Vagina (tissue), 2 donors: Measurements from ENCODE around the gene LRRFIP1. TPM values are rescaled to one million over a fixed set of nuclear protein-coding genes. Genes with fewer than 3 reads are reported as not detected.
"Not testable (repeated sequence)": the region's sequence is repeated elsewhere in the genome, so short reads cannot be mapped to it uniquely, and the experiment has no call there.

ENCODE experiments used
- DNase-seq, 2 donors: peaks; one replicate each; pipeline ENCODE4 v3.0.0-alpha.2; 2017; ENCODE audit errors: extremely low spot score in 2 of 2
- H3K27ac ChIP-seq: fragments of 200-600 bp; sonication (generic); one replicate; pipeline ENCODE4 v1.5.1; 2019
- H3K27me3 ChIP-seq: fragments of 200-600 bp; sonication (generic); one replicate; pipeline ENCODE4 v1.5.1; 2019
- H3K36me3 ChIP-seq, 2 donors: fragments of 200-600 bp; sonication (generic); one replicate each; pipeline ENCODE4 v1.5.1; 2017 to 2019
- H3K4me1 ChIP-seq: fragments of 200-600 bp; sonication (generic); one replicate; pipeline ENCODE4 v1.5.1; 2019
- H3K4me3 ChIP-seq, 2 donors: fragments of 200-600 bp; sonication (generic); 1 replicate in 1 of 2; 2 replicates in 1 of 2; pipeline ENCODE4 v1.5.1; 2016 to 2019
- H3K9me3 ChIP-seq: fragments of 200-600 bp; sonication (generic); one replicate; pipeline ENCODE4 v1.5.1; 2019
- CTCF ChIP-seq, 3 experiments: fragments of 450-650 bp in 2 of 3; fragments of 200-600 bp in 1 of 3; sonication (generic) in 1 of 3; IDR thresholded peaks; one replicate each; pipeline ENCODE4 v1.5.1; 2017 to 2019; ENCODE audit warnings: antibody characterized with exemption in 3 of 3, mild to moderate bottlenecking in 2 of 3, moderate library complexity in 2 of 3
- POLR2A ChIP-seq, 2 donors: fragments of 450-650 bp; IDR thresholded peaks; one replicate each; pipeline ENCODE4 v1.6.1; 2017; ENCODE audit warnings: antibody characterized with exemption in 2 of 2, mild to moderate bottlenecking in 2 of 2, moderate library complexity in 2 of 2
- POLR2AphosphoS5 ChIP-seq, 2 donors: sonication (generic); formaldehyde crosslinking; IDR thresholded peaks; one replicate each; pipeline ENCODE4 v1.9.0; 2017; ENCODE audit warnings: antibody characterized with exemption in 2 of 2, mild to moderate bottlenecking in 2 of 2, low read depth in 1 of 2; ENCODE audit not compliant: insufficient read depth in 1 of 2
- intact Hi-C: fragments of 100-400 bp; cut with DNase I; formaldehyde crosslinking; loops from one replicate; pipeline ENCODE4 v1.15.1; 2023
- total RNA-seq: library from RNA; depleted of rRNA; stranded (reverse); fragments of >200 nt; gene quantifications from one replicate; pipeline ENCODE4 v1.2.3, GENCODE V29; 2016

LRRFIP1 gene
- total RNA-seq, 1 donor from 2014 or later = 132 TPM

DNA sequence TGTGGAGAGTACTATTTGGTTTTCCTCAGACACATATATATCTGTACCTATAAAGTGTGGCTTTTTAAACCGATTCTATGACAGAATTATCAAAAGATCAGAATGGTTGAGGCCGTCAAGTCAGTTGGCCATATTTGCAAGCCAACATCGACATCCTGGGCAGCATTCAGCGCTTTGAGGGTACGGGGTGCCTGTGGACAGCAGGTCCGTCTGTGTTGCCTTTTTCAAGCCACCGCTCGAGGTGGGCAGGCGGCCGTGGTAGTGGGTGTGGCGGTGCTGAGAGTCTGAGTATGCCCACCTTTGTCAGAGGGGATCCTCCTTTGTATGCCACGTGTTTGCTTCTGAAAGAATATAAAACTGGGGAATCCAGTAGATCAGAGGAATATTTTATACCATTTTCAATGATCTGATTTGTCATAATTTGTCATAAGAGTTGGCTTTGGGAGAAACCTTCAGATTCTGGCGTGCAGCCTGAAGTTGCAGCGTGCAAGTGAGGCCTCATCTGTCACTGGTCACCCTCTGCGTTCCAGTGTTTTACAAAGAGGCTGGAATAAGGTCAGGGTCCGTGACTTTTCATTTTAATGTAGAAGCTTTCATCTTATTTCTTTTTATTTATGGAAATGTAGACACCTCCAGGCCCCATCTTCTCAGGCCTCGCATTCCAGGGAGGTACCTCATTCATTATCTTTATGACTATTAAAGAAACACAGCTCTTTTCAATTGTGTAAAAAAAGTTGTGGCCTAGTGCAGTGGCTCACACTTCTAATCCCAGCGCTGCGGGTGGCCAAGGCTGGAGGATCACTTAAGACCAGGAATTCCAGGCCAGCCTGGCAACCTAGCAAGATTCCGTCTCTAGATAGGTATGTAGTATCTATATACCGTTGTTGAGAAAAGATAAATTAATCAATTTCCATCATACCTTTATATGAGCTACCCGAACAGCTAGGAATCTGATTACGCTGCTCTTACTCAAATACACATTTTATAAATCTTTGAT lies 133.4 kb downstream of the LRRFIP1 start:
- no peaks in the 10 kb centered on the region for H3K9me3 ChIP-seq
- peaks cover 0 to 66% of the 10 kb centered on the region in 2 donors for H3K36me3 ChIP-seq
- intact Hi-C loops = no loop called here
- H3K27me3 ChIP-seq = no peaks in the 10 kb centered on the region
- no peaks in the 10 kb centered on the region for H3K4me1 ChIP-seq
- no peak overlapping the region for H3K4me3 ChIP-seq
- TF ChIP-seq POLR2A (IDR thresholded peaks at IDR 0.05) (no peak), CTCF (IDR thresholded peaks at IDR 0.05) (no peak), POLR2AphosphoS5 (IDR thresholded peaks at IDR 0.05; ENCODE audit: insufficient read depth in 1 of 2, low read depth in 1 of 2) (no peak)
- H3K27ac ChIP-seq = no peak overlapping the region
- no peak for DNase-seq

- H3K36me3 ChIP-seq = peaks cover 0 to 53% of the 10 kb centered on the region in 2 donors
- H3K4me3 ChIP-seq, DNase-seq, H3K27me3 ChIP-seq, intact Hi-C loops, H3K27ac ChIP-seq, H3K9me3 ChIP-seq, H3K4me1 ChIP-seq: not testable (repeated sequence)
Observed at GRCh38 chr2:237762291-237763182, 135.2 kb downstream of the LRRFIP1 start.

DNA sequence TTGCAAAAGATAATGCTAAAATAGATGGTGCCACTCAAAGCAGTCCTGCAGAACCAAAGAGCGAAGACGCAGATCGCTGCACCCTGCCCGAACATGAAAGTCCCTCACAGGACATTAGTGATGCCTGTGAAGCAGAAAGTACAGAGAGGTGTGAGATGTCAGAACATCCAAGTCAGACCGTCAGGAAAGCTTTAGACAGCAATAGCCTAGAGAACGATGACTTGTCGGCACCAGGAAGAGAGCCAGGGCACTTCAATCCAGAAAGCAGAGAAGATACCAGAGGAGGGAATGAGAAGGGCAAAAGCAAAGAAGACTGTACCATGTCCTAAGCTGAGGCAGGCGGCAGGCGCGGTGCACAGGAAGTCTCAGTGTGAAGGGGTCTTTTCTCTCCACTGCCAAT lies 136.4 kb downstream of the LRRFIP1 start:
- H3K4me1 ChIP-seq = peaks cover 3% of the 10 kb centered on the region
- peaks cover 0 to 41% of the 10 kb centered on the region in 2 donors for H3K36me3 ChIP-seq
- DNase-seq = no peak
- H3K9me3 ChIP-seq = no peaks in the 10 kb centered on the region
- H3K27ac ChIP-seq = no peak overlapping the region
- no peaks in the 10 kb centered on the region for H3K27me3 ChIP-seq
- no peak overlapping the region for H3K4me3 ChIP-seq
- TF ChIP-seq CTCF (IDR thresholded peaks at IDR 0.05) (no peak), POLR2AphosphoS5 (IDR thresholded peaks at IDR 0.05; ENCODE audit: insufficient read depth in 1 of 2, low read depth in 1 of 2) (no peak), POLR2A (IDR thresholded peaks at IDR 0.05) (no peak)
- intact Hi-C loops = no loop called here

- H3K4me1 ChIP-seq, DNase-seq, H3K9me3 ChIP-seq, H3K27me3 ChIP-seq, H3K27ac ChIP-seq, intact Hi-C loops, H3K4me3 ChIP-seq: not testable (repeated sequence)
- peaks cover 0 to 37% of the 10 kb centered on the region in 2 donors for H3K36me3 ChIP-seq
Observed at GRCh38 chr2:237765122-237765521, 137.7 kb downstream of the LRRFIP1 start.

DNA sequence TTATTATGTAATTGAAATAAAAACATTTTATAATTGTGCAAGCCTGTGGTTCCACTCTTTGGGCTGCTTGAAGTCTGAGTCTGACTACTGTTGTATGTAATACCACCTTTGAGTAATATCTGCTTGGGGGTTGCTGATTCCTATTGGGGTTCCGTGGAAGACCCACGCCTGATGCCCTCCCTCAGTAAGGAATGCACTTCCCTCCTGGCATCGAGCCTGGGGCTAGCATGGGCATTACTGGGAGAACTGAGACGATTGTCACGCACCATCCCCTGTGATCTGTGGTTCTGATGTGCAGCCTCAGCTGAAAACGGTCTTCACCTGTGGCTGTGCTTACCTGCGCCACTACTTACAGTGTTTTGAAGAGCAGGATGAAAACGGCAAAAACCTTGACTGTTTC lies 138.5 kb downstream of the LRRFIP1 start:
- DNase-seq = no peak
- no peak for TF ChIP-seq POLR2AphosphoS5 (IDR thresholded peaks at IDR 0.05; ENCODE audit: insufficient read depth in 1 of 2, low read depth in 1 of 2)
- TF ChIP-seq POLR2A (IDR thresholded peaks at IDR 0.05) = no peak
- TF ChIP-seq CTCF (IDR thresholded peaks at IDR 0.05) = no peak
- Histone ChIP-seq H3K9me3 (no peaks in the 10 kb centered on the region), H3K27ac (no peak overlapping the region), H3K36me3 (peaks cover 0 to 35% of the 10 kb centered on the region in 2 donors), H3K4me1 (peaks cover 3% of the 10 kb centered on the region), H3K27me3 (no peaks in the 10 kb centered on the region), H3K4me3 (no peak overlapping the region)
- intact Hi-C loops = no loop called here
